GM18505 (cell line): Measurements from ENCODE around the gene KLHL22.

Source experiments
- ATAC-seq: cut with Tn5 transposase; IDR thresholded peaks from one replicate; pipeline ENCODE4 v1.9.1; 2021; ENCODE audit not compliant: unreplicated experiment
- POLR2A ChIP-seq: IDR thresholded peaks from 4 replicates; pipeline ENCODE4 v1.6.1; 2011; ENCODE audit warnings: borderline replicate concordance; ENCODE audit not compliant: insufficient read depth, insufficient read length; ENCODE audit errors: extremely low read depth

Gene KLHL22

DNA sequence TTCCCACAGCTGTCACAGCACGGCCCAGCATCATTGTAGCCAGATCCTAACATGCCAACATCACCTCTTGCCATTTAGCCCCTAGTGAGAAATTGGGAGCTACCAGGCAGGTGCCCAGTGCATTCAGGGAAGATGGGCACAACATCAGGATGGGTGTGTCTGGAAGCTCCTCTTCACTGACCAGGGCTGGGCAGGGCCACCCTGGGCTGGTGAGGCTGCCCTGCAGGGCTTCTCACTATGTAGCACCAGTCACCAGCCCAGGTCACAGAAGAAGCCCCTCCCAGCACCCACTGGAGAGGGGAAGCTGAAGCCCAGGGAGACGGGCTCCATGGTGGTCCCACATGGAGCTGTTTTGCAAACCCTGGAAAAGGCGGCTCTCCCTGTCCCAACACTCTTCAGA is 87.8 kb downstream of the KLHL22 start:
- ATAC-seq, result no peak
- TF ChIP-seq POLR2A, result no peak

DNA sequence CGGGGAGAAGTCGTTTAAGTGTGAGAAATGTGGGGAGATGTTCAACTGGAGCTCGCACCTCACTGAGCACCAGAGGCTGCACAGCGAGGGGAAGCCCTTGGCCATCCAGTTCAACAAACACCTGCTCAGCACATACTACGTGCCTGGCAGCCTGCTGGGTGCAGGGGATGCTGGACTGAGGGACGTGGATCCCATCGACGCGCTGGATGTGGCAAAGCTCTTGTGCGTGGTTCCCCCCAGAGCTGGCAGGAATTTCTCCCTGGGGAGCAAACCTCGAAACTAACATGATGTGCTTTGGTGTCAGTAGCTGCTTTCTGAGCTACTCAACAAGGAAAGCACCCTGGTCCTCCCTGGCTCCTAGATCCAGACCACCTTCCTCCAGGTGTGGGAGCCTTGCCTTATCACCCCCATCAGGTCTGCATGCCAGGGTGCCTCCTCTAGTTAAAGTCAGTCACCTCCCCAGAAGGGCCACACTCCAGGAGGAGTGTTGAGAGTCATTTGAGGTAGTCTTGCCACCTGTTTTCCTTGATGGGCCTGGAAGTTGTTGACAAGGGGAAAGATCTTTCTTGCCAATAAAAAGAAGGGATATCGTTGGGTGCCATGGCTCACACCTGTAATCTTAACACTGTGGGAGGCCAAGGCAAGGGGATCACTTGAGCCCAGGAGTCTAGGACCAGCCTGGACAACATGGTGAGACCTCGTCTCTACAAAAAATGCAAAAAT is 88.7 kb downstream of the KLHL22 start:
- TF ChIP-seq POLR2A, result no peak
- no peak for ATAC-seq

DNA sequence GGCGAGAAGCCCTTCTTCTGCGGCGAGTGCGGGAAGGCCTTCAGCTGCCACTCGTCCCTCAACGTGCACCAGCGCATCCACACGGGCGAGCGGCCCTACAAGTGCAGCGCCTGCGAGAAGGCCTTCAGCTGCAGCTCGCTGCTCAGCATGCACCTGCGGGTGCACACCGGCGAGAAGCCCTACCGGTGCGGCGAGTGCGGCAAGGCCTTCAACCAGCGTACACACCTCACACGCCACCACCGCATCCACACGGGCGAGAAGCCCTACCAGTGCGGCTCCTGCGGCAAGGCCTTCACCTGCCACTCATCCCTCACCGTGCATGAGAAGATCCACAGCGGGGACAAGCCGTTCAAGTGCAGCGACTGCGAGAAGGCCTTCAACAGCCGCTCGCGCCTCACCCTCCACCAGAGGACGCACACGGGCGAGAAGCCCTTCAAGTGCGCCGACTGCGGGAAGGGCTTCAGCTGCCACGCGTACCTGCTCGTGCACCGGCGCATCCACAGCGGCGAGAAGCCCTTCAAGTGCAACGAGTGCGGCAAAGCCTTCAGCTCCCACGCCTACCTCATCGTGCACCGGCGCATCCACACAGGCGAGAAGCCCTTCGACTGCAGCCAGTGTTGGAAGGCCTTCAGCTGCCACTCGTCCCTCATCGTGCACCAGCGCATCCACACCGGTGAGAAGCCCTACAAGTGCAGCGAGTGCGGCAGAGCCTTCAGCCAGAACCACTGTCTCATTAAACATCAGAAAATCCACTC is 89.5 kb downstream of the KLHL22 start:
- TF ChIP-seq POLR2A, result no peak
- ATAC-seq, result no peak

DNA sequence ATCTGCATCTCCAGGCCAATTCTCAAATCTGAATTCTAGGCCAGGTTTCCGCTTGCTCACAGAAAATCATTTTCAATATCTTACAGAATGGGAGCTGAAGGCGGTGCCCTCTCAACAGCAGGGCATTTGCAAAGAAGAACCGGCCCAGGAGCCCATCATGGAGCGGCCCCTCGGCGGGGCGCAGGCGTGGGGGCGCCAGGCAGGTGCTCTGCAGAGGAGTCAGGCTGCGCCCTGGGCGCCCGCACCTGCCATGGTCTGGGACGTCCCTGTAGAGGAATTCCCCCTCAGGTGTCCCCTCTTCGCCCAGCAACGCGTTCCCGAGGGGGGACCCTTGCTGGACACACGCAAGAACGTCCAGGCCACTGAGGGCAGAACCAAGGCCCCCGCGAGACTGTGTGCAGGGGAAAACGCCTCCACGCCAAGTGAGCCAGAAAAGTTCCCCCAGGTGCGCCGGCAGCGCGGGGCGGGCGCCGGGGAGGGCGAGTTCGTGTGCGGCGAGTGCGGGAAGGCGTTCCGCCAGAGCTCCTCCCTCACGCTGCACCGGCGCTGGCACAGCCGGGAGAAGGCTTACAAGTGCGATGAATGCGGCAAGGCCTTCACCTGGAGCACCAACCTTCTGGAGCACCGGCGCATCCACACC is 90.2 kb downstream of the KLHL22 start:
- TF ChIP-seq POLR2A, result no peak
- ATAC-seq, result no peak

DNA sequence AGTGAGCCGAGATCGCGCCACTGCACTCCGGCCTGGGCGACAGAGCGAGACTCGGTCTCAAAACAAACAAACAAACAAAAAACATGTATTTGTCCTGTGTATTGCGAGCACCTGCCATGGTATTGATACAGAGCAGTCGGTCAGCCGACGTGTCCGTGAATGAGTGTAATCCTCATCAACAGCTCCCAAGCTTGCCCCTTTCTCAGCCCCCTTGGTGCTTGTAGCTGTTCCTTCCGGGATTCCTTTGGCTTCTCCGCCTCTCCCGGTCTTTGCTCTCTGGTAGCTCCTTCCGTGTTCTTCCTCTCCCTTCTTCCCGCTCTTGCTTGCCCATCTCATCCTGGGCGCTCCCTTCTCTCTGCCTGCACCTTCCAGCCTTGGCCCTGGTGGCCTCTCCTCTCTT is 90.7 kb downstream of the KLHL22 start:
- no peak for TF ChIP-seq POLR2A
- ATAC-seq, result no peak

DNA sequence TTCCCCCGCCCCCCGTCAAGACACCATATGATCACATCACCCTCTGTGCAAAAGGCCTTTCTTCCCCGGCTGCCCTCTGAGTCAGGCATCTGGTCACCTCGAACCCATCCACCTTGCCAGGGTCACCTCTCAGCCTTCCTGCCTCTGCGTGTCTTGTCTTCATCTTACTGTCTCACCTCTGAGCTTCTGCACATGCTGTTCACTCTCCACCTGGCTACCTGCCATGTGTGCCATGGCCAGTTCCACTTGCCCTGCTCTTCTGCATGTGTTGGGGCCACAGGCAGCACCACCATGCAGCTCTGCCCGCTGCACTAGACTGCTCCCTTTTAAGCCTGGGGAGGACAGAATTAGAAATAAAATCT is 91.8 kb downstream of the KLHL22 start:
- ATAC-seq, result no peak
- no peak for TF ChIP-seq POLR2A

DNA sequence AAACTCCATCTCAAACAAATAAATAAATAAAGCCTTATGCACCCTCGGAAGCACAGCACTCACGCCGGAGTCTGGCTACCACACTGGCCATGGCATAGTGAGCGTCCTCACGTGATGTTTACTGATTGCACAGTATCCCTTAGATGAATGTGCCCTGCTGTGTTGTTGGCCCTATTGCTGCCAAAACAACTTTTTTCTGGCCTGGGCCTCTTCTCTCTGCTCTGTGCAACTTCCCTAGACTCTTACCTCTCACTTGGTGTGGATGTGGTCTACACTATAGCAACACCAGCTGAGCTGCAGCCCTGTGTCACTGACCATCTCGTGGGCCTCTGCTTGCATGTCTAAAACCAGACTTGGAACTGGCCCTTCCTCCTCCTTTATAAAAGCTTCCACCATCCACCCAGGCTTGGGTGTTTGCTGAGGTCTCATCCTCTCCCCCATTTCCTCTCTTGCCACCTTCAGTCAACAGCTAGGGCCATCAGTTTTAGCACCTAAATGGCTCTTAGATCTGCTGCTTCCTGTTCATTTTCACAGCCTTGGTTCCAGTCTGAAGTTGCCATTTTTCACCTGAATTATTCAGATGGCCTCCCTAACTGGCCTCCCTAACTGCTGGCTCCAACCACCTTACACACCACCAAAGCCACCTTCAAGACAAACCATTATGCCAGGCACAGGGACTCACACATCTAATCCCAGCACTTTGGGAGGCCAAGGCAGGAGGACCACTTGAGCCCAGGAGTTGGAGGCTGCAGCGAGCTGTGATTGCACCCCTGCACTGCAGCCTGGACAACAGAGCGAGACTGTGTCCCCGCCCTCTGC is 92.4 kb downstream of the KLHL22 start:
- ATAC-seq, result no peak
- TF ChIP-seq POLR2A, result no peak

DNA sequence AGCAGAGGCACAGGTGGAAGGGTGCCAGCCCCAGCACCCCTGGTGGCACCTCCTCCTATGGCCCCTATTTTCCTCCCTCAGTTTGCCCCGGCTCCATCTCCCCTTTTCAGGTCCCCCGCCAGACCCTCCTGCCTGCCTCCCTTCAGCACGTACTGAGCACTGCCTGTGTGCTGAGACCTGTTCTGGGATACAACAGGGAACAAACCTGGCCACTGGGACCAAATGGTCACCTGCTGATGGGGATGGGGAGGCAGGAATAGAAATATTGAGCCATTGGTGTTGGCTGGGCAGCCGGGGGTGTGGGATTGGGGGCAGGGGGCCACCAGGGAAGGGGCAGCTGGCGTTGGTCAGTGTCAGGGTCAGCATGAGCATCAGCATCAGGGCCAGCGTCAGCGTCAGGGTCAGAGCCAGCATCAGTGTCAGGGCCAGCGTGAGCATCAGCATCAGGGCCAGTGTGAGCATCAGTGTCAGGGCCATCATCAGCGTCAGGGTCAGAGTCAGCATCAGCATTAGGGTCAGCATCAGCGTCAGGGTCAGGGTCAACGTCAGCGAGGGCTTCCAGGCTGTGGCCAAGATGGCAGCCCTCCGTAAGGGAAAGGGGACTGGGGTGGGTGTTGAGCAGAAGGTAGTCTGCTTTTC is 94.1 kb downstream of the KLHL22 start:
- ATAC-seq, result no peak

DNA sequence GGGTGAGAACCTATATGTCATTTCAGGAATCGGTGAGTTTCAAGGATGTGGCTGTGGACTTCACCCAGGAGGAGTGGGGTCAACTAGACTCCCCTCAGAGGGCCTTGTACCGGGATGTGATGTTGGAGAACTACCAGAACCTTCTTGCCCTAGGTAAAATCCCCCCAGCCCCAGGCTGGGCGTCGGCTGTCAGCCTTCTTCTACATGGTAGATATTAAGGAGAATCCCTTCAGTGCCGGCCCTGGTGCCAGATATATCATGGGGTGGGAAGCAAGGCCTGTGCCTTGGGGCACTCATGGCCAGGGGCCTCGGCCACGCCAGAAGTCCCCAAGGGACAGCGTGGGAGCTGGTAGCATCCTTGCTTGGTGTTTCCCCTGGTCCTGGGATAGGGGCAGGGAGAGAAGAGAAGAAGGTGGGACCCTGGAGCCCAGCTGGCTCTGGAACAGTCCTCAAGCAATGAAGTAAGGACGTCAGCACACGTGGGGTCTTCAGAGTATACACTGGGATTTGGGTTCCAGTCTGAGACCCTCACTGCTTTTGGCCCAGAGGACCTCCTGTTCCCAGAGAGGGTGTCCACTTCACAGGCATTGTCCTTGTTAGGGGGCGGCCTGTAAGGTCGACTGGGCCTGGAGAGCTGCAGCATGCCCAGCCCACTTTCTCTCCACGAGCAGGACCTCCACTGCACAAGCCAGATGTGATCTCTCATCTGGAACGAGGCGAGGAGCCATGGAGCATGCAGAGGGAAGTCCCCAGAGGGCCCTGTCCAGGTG is 94.8 kb downstream of the KLHL22 start:
- no peak for ATAC-seq

More for the DNA sequence above, 94.1 kb downstream of the KLHL22 start:
- TF ChIP-seq POLR2A, result no peak

DNA sequence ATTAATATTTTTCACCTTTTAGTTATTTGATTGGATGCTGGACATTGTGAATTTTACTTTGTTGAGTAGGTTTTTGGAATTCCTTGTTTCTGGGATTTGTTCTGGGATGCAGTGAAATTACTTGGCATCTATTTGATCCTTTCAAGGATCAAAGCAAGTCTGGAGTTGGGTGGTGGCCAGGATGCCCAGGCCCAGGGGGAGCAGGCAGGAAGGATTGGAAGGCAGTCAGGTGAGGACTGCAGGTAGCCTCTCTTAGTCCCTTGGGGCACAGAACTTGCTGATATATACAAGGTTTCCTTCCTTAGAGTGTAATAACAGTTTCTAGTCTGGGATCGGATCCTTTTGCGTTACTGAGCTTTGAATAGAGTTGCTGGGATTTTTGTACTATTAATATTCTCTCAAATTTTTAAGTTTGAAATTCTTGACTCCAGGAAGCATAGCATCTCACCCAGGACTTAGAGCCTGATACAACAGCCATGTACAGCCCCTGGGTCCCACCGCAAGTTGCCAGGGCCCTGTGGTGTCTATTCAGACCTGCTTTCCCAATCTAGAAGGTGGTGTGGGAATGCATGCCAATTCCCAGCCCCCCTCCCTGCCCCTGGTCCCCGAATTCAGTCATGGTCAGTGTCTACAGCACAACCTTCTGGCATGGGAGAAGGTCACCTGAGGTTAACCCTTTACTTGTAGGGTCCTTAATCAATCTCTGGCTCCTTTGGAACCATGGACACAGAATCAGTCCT is 95.6 kb downstream of the KLHL22 start:
- ATAC-seq, result no peak
- TF ChIP-seq POLR2A, result no peak

More for the DNA sequence above, 94.8 kb downstream of the KLHL22 start:
- TF ChIP-seq POLR2A, result no peak

DNA sequence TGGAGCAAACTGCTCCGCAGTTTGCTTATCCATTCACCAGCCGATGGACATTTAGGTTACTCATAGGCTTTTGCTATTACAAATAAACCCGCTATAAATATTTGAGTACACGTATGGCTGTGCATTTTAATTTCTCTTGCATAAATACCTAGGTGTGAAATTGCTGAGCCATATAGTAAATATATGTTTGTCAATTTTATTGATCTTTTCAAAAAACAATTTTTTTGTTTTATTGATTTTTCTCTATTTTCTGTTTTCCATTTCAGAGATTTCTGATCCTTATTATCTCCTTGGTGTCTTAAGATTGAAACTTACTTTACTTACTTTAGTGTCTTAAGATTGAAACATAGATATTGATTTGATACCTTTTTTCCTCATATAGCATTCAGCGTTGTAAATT is 97.2 kb downstream of the KLHL22 start:
- ATAC-seq, result no peak
- TF ChIP-seq POLR2A, result no peak
